Mesenchymal stem cell (in vitro differentiated cells and primary cell): ENCODE results near the gene URM1.

ENCODE experiments used
- DNase-seq: peaks from one replicate; pipeline ENCODE4 v3.0.0-alpha.2; 2013
- H2AFZ ChIP-seq: one replicate; pipeline ENCODE4 v1.6.1; 2013; ENCODE audit warnings: low read depth, mild to moderate bottlenecking, control low read depth, inconsistent platforms, low read length, moderate library complexity
- H2AK5ac ChIP-seq: 2 replicates; pipeline ENCODE4 v1.6.1; 2013; ENCODE audit warnings: low read length, moderate library complexity, mild to moderate bottlenecking, inconsistent platforms; ENCODE audit not compliant: severe bottlenecking
- H2BK120ac ChIP-seq: one replicate; pipeline ENCODE4 v1.6.1; 2013; ENCODE audit warnings: low read depth, mild to moderate bottlenecking, inconsistent platforms, low read length, moderate library complexity
- H2BK12ac ChIP-seq, 2 experiments: one replicate each; pipeline ENCODE4 v1.6.1; 2013; ENCODE audit warnings: inconsistent platforms in 2 of 2, low read length in 2 of 2, mild to moderate bottlenecking in 2 of 2, moderate library complexity in 2 of 2, control low read depth in 1 of 2
- H2BK15ac ChIP-seq: one replicate; pipeline ENCODE4 v1.6.1; 2013; ENCODE audit warnings: mild to moderate bottlenecking, low read depth, inconsistent platforms; ENCODE audit not compliant: poor library complexity, severe bottlenecking
- H2BK5ac ChIP-seq: 2 replicates; pipeline ENCODE4 v1.6.1; 2013; ENCODE audit warnings: low read depth, mild to moderate bottlenecking, low read length, control low read depth, inconsistent platforms; ENCODE audit not compliant: poor library complexity, severe bottlenecking
- H3K14ac ChIP-seq, 2 experiments: one replicate each; pipeline ENCODE4 v1.6.1; 2013; ENCODE audit warnings: inconsistent platforms in 2 of 2, low read length in 2 of 2, control low read depth in 1 of 2, mild to moderate bottlenecking in 1 of 2, moderate library complexity in 1 of 2
- H3K18ac ChIP-seq, 2 experiments: one replicate each; pipeline ENCODE4 v1.6.1; 2013; ENCODE audit warnings: inconsistent platforms in 2 of 2, low read length in 2 of 2, control low read depth in 1 of 2, low read depth in 1 of 2, mild to moderate bottlenecking in 1 of 2
- H3K23ac ChIP-seq, 2 experiments: one replicate each; pipeline ENCODE4 v1.6.1; 2013; ENCODE audit warnings: inconsistent platforms in 2 of 2, low read length in 2 of 2, mild to moderate bottlenecking in 2 of 2, moderate library complexity in 2 of 2, control low read depth in 1 of 2
- H3K27ac ChIP-seq: 2 replicates; pipeline ENCODE4 v1.5.1; 2013; ENCODE audit warnings: mild to moderate bottlenecking, moderate library complexity, low read length, control low read depth, inconsistent platforms; ENCODE audit not compliant: poor library complexity, severe bottlenecking
- H3K27me3 ChIP-seq, 2 experiments: 2 replicates each; pipeline versions ENCODE4 v1.6.1 to v1.7.0; 2013; ENCODE audit warnings: low read length in 2 of 2, mild to moderate bottlenecking in 2 of 2, moderate library complexity in 2 of 2, control low read depth in 1 of 2, inconsistent platforms in 1 of 2; ENCODE audit not compliant: control insufficient read depth in 1 of 2, insufficient read depth in 1 of 2
- H3K36me3 ChIP-seq, 2 experiments: 2 replicates each; pipeline versions ENCODE4 v1.6.1 to v1.7.0; 2013; ENCODE audit warnings: low read length in 2 of 2, control low read depth in 1 of 2, inconsistent platforms in 1 of 2, low read depth in 1 of 2, mild to moderate bottlenecking in 1 of 2; ENCODE audit not compliant: insufficient read depth in 2 of 2, control insufficient read depth in 1 of 2
- H3K4ac ChIP-seq, 2 experiments: one replicate each; pipeline ENCODE4 v1.6.1; 2013; ENCODE audit warnings: inconsistent platforms in 2 of 2, low read length in 2 of 2, mild to moderate bottlenecking in 2 of 2, moderate library complexity in 2 of 2, control low read depth in 1 of 2, low read depth in 1 of 2
- H3K4me1 ChIP-seq: 2 replicates; pipeline ENCODE4 v1.6.1; 2013; ENCODE audit warnings: low read depth, low read length, control low read depth; ENCODE audit not compliant: control insufficient read depth, insufficient read depth
- H3K4me2 ChIP-seq: 2 replicates; pipeline ENCODE4 v1.6.1; 2013; ENCODE audit warnings: low read length, mild to moderate bottlenecking, inconsistent platforms; ENCODE audit not compliant: poor library complexity, severe bottlenecking
- H3K4me3 ChIP-seq, 2 experiments: 2 replicates each; pipeline versions ENCODE4 v1.5.1 to v1.7.0; 2013; ENCODE audit warnings: low read length in 2 of 2, mild to moderate bottlenecking in 2 of 2, control low read depth in 1 of 2, low read depth in 1 of 2; ENCODE audit not compliant: insufficient read depth in 1 of 2
- H3K79me1 ChIP-seq: replicated peaks from 2 replicates; pipeline ENCODE4 v1.6.1; 2013; ENCODE audit warnings: mild to moderate bottlenecking, control low read depth, low read length, inconsistent platforms; ENCODE audit not compliant: poor library complexity, severe bottlenecking
- H3K9ac ChIP-seq: 2 replicates; pipeline ENCODE4 v1.7.0; 2013; ENCODE audit warnings: mild to moderate bottlenecking, low read length, moderate library complexity
- H3K9me3 ChIP-seq: 2 replicates; pipeline ENCODE4 v1.7.0; 2013; ENCODE audit warnings: mild to moderate bottlenecking, low read length; ENCODE audit not compliant: control insufficient read depth
- H4K8ac ChIP-seq: one replicate; pipeline ENCODE4 v1.6.1; 2013; ENCODE audit warnings: inconsistent platforms, mild to moderate bottlenecking, low read length, moderate library complexity
- H4K91ac ChIP-seq: one replicate; pipeline ENCODE4 v1.6.1; 2013; ENCODE audit warnings: mild to moderate bottlenecking, low read length, inconsistent platforms
- WGBS: methylation state at CpG from one replicate; pipeline ENCODE4 v1.1.7; 2013; ENCODE audit warnings: mixed read lengths; 5-methylcytosine and 5-hydroxymethylcytosine counted together

URM1 gene

GRCh38 chr9:128384801-128385495 lies 13.8 kb downstream of the URM1 start:
- 67% methylated on average over 5 of the region's 7 CpGs for WGBS
- Histone ChIP-seq H3K36me3 (peaks cover 67 to 79% of the 10 kb centered on the region in 2 experiments), H4K8ac (no peak overlapping the region), H2BK120ac (no peak overlapping the region), H2AFZ (no peak overlapping the region), H3K27me3 (no peaks in the 10 kb centered on the region), H2BK12ac (no peak overlapping the region), H3K23ac (no peak overlapping the region), H3K4me3 (no peak overlapping the region), H3K18ac (no peak overlapping the region), H3K9ac (no peak overlapping the region), H3K4ac (no peak overlapping the region), H2AK5ac (no peak overlapping the region), H3K14ac (no peak overlapping the region), H3K27ac (no peak overlapping the region), H4K91ac (no peak overlapping the region), H2BK15ac (no peak overlapping the region), H3K9me3 (no peaks in the 10 kb centered on the region), H2BK5ac (no peak overlapping the region), H3K4me1 (peaks cover 6% of the 10 kb centered on the region), H3K4me2 (no peak overlapping the region), H3K79me1 (peaks cover 39% of the 10 kb centered on the region)
- DNase-seq: no peak

GRCh38 chr9:128385496-128386460 lies 14.6 kb downstream of the URM1 start:
- DNase-seq: no peak

GRCh38 chr9:128388150-128388549 lies 17.0 kb downstream of the URM1 start:
- peaks cover 0 to 26% of the 10 kb centered on the region in 2 experiments for H3K27me3 ChIP-seq
- no peak overlapping the region for H3K4me2 ChIP-seq
- H2BK5ac ChIP-seq: no peak overlapping the region
- H2BK120ac ChIP-seq: no peak overlapping the region
- no peak overlapping the region for H2AFZ ChIP-seq
- peaks cover 65 to 83% of the 10 kb centered on the region in 2 experiments for H3K36me3 ChIP-seq
- no peak overlapping the region for H4K8ac ChIP-seq
- no peak overlapping the region for H3K4me3 ChIP-seq
- no peak overlapping the region for H4K91ac ChIP-seq
- WGBS: 96% methylated on average over 9 of the region's 10 CpGs
- H3K4me1 ChIP-seq: peaks cover 15% of the 10 kb centered on the region
- H3K4ac ChIP-seq: no peak overlapping the region
- no peak for DNase-seq
- no peak overlapping the region for H3K9ac ChIP-seq
- H3K18ac ChIP-seq: no peak overlapping the region
- no peak overlapping the region for H2AK5ac ChIP-seq
- no peak overlapping the region for H2BK15ac ChIP-seq
- H2BK12ac ChIP-seq: no peak overlapping the region
- no peak overlapping the region for H3K23ac ChIP-seq
- peaks cover 25% of the 10 kb centered on the region for H3K79me1 ChIP-seq
- no peak overlapping the region for H3K27ac ChIP-seq
- H3K14ac ChIP-seq: no peak overlapping the region
- no peaks in the 10 kb centered on the region for H3K9me3 ChIP-seq

More at GRCh38 chr9:128385496-128386460, 14.6 kb downstream of the URM1 start:
- Histone ChIP-seq H2AK5ac (no peak overlapping the region), H3K36me3 (peaks cover 68 to 83% of the 10 kb centered on the region in 2 experiments), H3K4ac (no peak overlapping the region), H3K4me1 (peaks cover 6% of the 10 kb centered on the region), H2BK15ac (no peak overlapping the region), H3K27ac (no peak overlapping the region), H3K4me2 (no peak overlapping the region), H4K91ac (no peak overlapping the region), H3K14ac (no peak overlapping the region), H2AFZ (no peak overlapping the region), H3K4me3 (no peak overlapping the region), H2BK120ac (no peak overlapping the region), H2BK12ac (no peak overlapping the region), H3K79me1 (peaks cover 35% of the 10 kb centered on the region), H3K23ac (no peak overlapping the region), H3K9me3 (no peaks in the 10 kb centered on the region), H3K27me3 (peaks cover 0 to 6% of the 10 kb centered on the region in 2 experiments), H3K9ac (no peak overlapping the region), H3K18ac (no peak overlapping the region), H2BK5ac (no peak overlapping the region), H4K8ac (no peak overlapping the region)
- WGBS: 82% methylated on average over 17 of the region's 18 CpGs
